Gastrocnemius medialis (tissue), 4 donors: ENCODE results near the gene RUFY3. TPM values are rescaled to one million over a fixed set of nuclear protein-coding genes. Genes with fewer than 3 reads are reported as not detected.
"Not testable (repeated sequence)": the region's sequence is repeated elsewhere in the genome, so short reads cannot be mapped to it uniquely, and the experiment has no call there.

ENCODE experiments used
- ATAC-seq, 2 donors: fragments of 150-250 bp; one replicate each; pipeline ENCODE4 v1.9.1; 2016
- DNase-seq, 2 donors: peaks; one replicate each; pipeline ENCODE4 v3.0.0-alpha.2; 2019
- H3K27ac ChIP-seq, 4 donors: fragments of 200-600 bp; sonication (generic); 1 replicate in 1 of 4; 2 replicates in 3 of 4; pipeline ENCODE4 v1.5.1; 2016 to 2018; ENCODE audit warnings: mild to moderate bottlenecking in 2 of 4, moderate library complexity in 1 of 4
- H3K27me3 ChIP-seq, 3 donors: fragments of 200-600 bp; sonication (generic) in 2 of 3; 1 replicate in 1 of 3; 2 replicates in 2 of 3; pipeline versions ENCODE4 v1.5.1 to v1.6.0; 2016 to 2019; ENCODE audit warnings: mild to moderate bottlenecking in 1 of 3, moderate library complexity in 1 of 3
- H3K36me3 ChIP-seq, 2 donors: fragments of 200-600 bp; sonication (generic) in 1 of 2; one replicate each; pipeline ENCODE4 v1.5.1; 2017 to 2018
- H3K4me1 ChIP-seq, 2 donors: fragments of 200-600 bp; sonication (generic) in 1 of 2; one replicate each; pipeline ENCODE4 v1.5.1; 2016 to 2017; ENCODE audit warnings: mild to moderate bottlenecking in 2 of 2
- H3K4me3 ChIP-seq, 4 donors: fragments of 200-600 bp; sonication (generic) in 3 of 4; 1 replicate in 1 of 4; 2 replicates in 3 of 4; pipeline ENCODE4 v1.5.1; 2016 to 2019; ENCODE audit warnings: mild to moderate bottlenecking in 2 of 4
- H3K9me3 ChIP-seq, 3 donors: fragments of 200-600 bp; sonication (generic) in 2 of 3; 1 replicate in 1 of 3; 2 replicates in 2 of 3; pipeline ENCODE4 v1.5.1; 2016 to 2019
- CTCF ChIP-seq, 5 experiments: fragments of 450-650 bp in 3 of 5; fragments of 200-600 bp in 2 of 5; sonication (generic) in 2 of 5; IDR thresholded peaks in 4 of 5; conservative IDR thresholded peaks in 1 of 5; 1 replicate in 4 of 5; 2 replicates in 1 of 5; pipeline ENCODE4 v1.5.1; 2016 to 2019; ENCODE audit warnings: antibody characterized with exemption in 5 of 5, mild to moderate bottlenecking in 3 of 5, moderate library complexity in 3 of 5
- POLR2A ChIP-seq, 2 donors: fragments of 450-650 bp; IDR thresholded peaks; one replicate each; pipeline ENCODE4 v1.6.1; 2017; ENCODE audit warnings: antibody characterized with exemption in 2 of 2, mild to moderate bottlenecking in 2 of 2, moderate library complexity in 2 of 2
- in situ Hi-C, 4 donors: fragments of 200-750 bp; cut with MboI; loops; one replicate each; pipeline versions ENCODE4 v1.15.0 to v1.8.0; 2017; ENCODE audit warnings: low sequenced_read_pairs in 4 of 4
- intact Hi-C: fragments of 100-400 bp; cut with DNase I; formaldehyde crosslinking; loops from one replicate; pipeline ENCODE4 v1.15.1; 2023; ENCODE audit warnings: low total_unique reads
- total RNA-seq, 4 donors: library from RNA; depleted of rRNA; stranded (reverse); fragments of >200 nt; gene quantifications; one replicate each; pipeline versions ENCODE4 v1.1.0 to v1.2.3, GENCODE V29; 2016

The RUFY3 gene
- total RNA-seq, 4 donors from 2014 or later, result 30.9 to 41.8 (median 37.2) TPM

- in situ Hi-C loops (loop anchor here in 1 of 4 donors (25.0 kb wide), 1 partner anchor 299 kb away; the partner anchor contains the start of gene DCK), intact Hi-C loops (loop anchor here (1.0 to 5.0 kb wide), 7 partner anchors 17 to 305 kb away; partner anchors contain the start of genes DCK, GRSF1 and MOB1B)
- ATAC-seq, result peak; percentile 98
Measured at GRCh38 chr4:70687821-70688794, 33.7 kb upstream of the RUFY3 start, which contains the start of gene UTP3. TSS of gene UTP3 (plus strand) at chr4:70688532. CDS start at chr4:70688678, 146 bp downstream.

GRCh38 chr4:70688795-70689231, 33.0 kb upstream of the RUFY3 start:
- no peak for TF ChIP-seq POLR2A (IDR thresholded peaks at IDR 0.05)
- TF ChIP-seq CTCF (IDR thresholded peaks at IDR 0.05 in 4 of 5, conservative IDR thresholded peaks at IDR 0.05 in 1 of 5), result no peak
- Histone ChIP-seq H3K36me3 (peaks cover 0 to 9% of the 10 kb centered on the region in 2 donors), H3K9me3 (no peaks in the 10 kb centered on the region), H3K27me3 (no peaks in the 10 kb centered on the region), H3K4me1 (peaks cover 27 to 37% of the 10 kb centered on the region in 2 donors), H3K4me3 (peak overlapping the region; percentile 82 to 93 (median 90)), H3K27ac (peak overlapping the region; percentile 90 to 96 (median 94))
- ATAC-seq (peak; percentile 10 to 14), DNase-seq (no peak)
- in situ Hi-C loops (loop anchor here in 1 of 4 donors (25.0 kb wide), 1 partner anchor 298 kb away; the partner anchor contains the start of gene DCK), intact Hi-C loops (loop anchor here (1.0 to 5.0 kb wide), 7 partner anchors 16 to 304 kb away; partner anchors contain the start of genes DCK, GRSF1 and MOB1B)

More at GRCh38 chr4:70687821-70688794, 33.7 kb upstream of the RUFY3 start, which contains the start of gene UTP3:
- Histone ChIP-seq H3K27ac (peak within 1 kb of the TSS; percentile 90 to 96 (median 94)), H3K4me1 (peaks cover 27 to 37% of the 10 kb centered on the region in 2 donors), H3K4me3 (peak within 1 kb of the TSS; percentile 82 to 93 (median 90)), H3K9me3 (no peaks in the 10 kb centered on the region), H3K27me3 (no peaks in the 10 kb centered on the region), H3K36me3 (peaks cover 0 to 9% of the 10 kb centered on the region in 2 donors)
- peak; percentile 92 to 93 for DNase-seq
- peak; percentile 71 to 80 for TF ChIP-seq POLR2A (IDR thresholded peaks at IDR 0.05)
- peak; percentile 92 to 98 (median 96) for TF ChIP-seq CTCF (IDR thresholded peaks at IDR 0.05 in 4 of 5, conservative IDR thresholded peaks at IDR 0.05 in 1 of 5)

GRCh38 chr4:70691661-70692060, 30.1 kb upstream of the RUFY3 start:
- no peak overlapping the region for H3K4me3 ChIP-seq
- intact Hi-C loops (no loop called here), in situ Hi-C loops (loop anchor here in 1 of 4 donors (25.0 kb wide), 1 partner anchor 296 kb away; the partner anchor contains the start of gene DCK)
- DNase-seq, result no peak
- no peak overlapping the region for H3K27ac ChIP-seq
- H3K4me1 ChIP-seq, result peaks cover 27 to 37% of the 10 kb centered on the region in 2 donors
- TF ChIP-seq CTCF (IDR thresholded peaks at IDR 0.05 in 4 of 5, conservative IDR thresholded peaks at IDR 0.05 in 1 of 5), result no peak
- no peak for TF ChIP-seq POLR2A (IDR thresholded peaks at IDR 0.05)
- H3K27me3 ChIP-seq, result no peaks in the 10 kb centered on the region
- no peaks in the 10 kb centered on the region for H3K9me3 ChIP-seq
- H3K36me3 ChIP-seq, result peaks cover 0 to 9% of the 10 kb centered on the region in 2 donors
- no peak for ATAC-seq

- not testable (repeated sequence) for DNase-seq
Measured at GRCh38 chr4:70694633-70695032, 27.1 kb upstream of the RUFY3 start.

GRCh38 chr4:70698435-70698834, 23.3 kb upstream of the RUFY3 start:
- in situ Hi-C loops, result loop anchor here in 1 of 4 donors (25.0 kb wide), 1 partner anchor 289 kb away; the partner anchor contains the start of gene DCK
- ATAC-seq, result not testable (repeated sequence)

More at GRCh38 chr4:70694633-70695032, 27.1 kb upstream of the RUFY3 start:
- in situ Hi-C loops, result loop anchor here in 1 of 4 donors (25.0 kb wide), 1 partner anchor 293 kb away; the partner anchor contains the start of gene DCK
- H3K36me3 ChIP-seq, H3K9me3 ChIP-seq, ATAC-seq, H3K27ac ChIP-seq, H3K4me3 ChIP-seq, H3K27me3 ChIP-seq, intact Hi-C loops: not testable (repeated sequence)
- peaks cover 16 to 25% of the 10 kb centered on the region in 2 donors for H3K4me1 ChIP-seq

More at GRCh38 chr4:70698435-70698834, 23.3 kb upstream of the RUFY3 start:
- H3K4me1 ChIP-seq, H3K27me3 ChIP-seq, H3K9me3 ChIP-seq, intact Hi-C loops, H3K4me3 ChIP-seq, H3K27ac ChIP-seq, H3K36me3 ChIP-seq, DNase-seq: not testable (repeated sequence)
